ENCODE results near the gene KDM2A. TPM values are rescaled to one million over a fixed set of nuclear protein-coding genes. Genes with fewer than 3 reads are reported as not detected.

The KDM2A gene
- total and polyA plus RNA-seq, 2 donors from 2014 or later, result 16.2 to 82.6 TPM

GRCh38 chr11:67227726-67228125, 108.7 kb downstream of the KDM2A start:
- FAIRE-seq (no peak), DNase-seq (no peak)
- intact Hi-C loops (cut with DNase I), result no loop called here
- no peaks in the 10 kb centered on the region for H3K27me3 ChIP-seq (ENCODE audit: control insufficient read depth, insufficient read depth, low read length)
- TF ChIP-seq CTCF (IDR thresholded peaks at IDR 0.05; ENCODE audit: borderline replicate concordance, extremely low read depth, insufficient read depth), result no peak
- H3K36me3 ChIP-seq (ENCODE audit: control insufficient read depth in 2 of 3, insufficient read depth in 3 of 3, low read length in 3 of 3), result peaks cover 5 to 12% (median 8%) of the 10 kb centered on the region in 3 donors
- no peak overlapping the region for H3K9ac ChIP-seq (ENCODE audit: low read length in 3 of 3)
- no peak overlapping the region for H3K4me3 ChIP-seq (ENCODE audit: low read length in 3 of 3)
- no peak overlapping the region for H3K27ac ChIP-seq (ENCODE audit: low read depth in 2 of 2, low read length in 2 of 2)
- peaks cover 0 to 6% (median 6%) of the 10 kb centered on the region in 3 donors for H3K4me1 ChIP-seq (ENCODE audit: control insufficient read depth in 2 of 3, insufficient read depth in 2 of 3, low read depth in 1 of 3, low read length in 3 of 3)
- no peaks in the 10 kb centered on the region for H3K9me3 ChIP-seq (ENCODE audit: control insufficient read depth in 2 of 3, insufficient read depth in 1 of 3, low read length in 3 of 3)

DNA sequence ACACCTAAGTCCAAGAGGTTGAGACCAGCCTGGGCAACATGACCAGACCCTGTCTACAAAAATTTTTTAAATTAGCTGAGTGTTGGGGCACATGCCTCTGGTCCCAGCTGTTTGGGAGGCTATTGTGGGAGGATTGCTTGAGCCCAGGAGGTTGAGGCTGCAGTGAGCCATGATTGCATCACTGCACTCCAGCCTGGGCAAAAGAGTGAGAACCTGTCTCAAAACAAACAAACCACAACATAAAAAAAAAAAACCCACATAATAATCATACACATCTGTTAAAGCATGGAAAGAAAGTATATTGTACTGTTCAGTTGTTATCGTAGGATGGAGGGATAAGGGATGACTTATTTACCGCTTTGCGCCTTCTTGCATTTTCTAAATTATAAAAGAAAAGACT, 111.3 kb downstream of the KDM2A start:
- Histone ChIP-seq H3K9ac (ENCODE audit: low read length in 3 of 3) (no peak overlapping the region), H3K36me3 (ENCODE audit: control insufficient read depth in 2 of 3, insufficient read depth in 3 of 3, low read length in 3 of 3) (peaks cover 5 to 8% (median 7%) of the 10 kb centered on the region in 3 donors), H3K9me3 (ENCODE audit: control insufficient read depth in 2 of 3, insufficient read depth in 1 of 3, low read length in 3 of 3) (no peaks in the 10 kb centered on the region), H3K4me1 (ENCODE audit: control insufficient read depth in 2 of 3, insufficient read depth in 2 of 3, low read depth in 1 of 3, low read length in 3 of 3) (peaks cover 0 to 6% (median 6%) of the 10 kb centered on the region in 3 donors), H3K27ac (ENCODE audit: low read depth in 2 of 2, low read length in 2 of 2) (no peak overlapping the region), H3K27me3 (ENCODE audit: control insufficient read depth, insufficient read depth, low read length) (no peaks in the 10 kb centered on the region), H3K4me3 (ENCODE audit: low read length in 3 of 3) (no peak overlapping the region)
- FAIRE-seq (no peak), DNase-seq (no peak)
- intact Hi-C loops (cut with DNase I), result no loop called here
- no peak for TF ChIP-seq CTCF (IDR thresholded peaks at IDR 0.05; ENCODE audit: borderline replicate concordance, extremely low read depth, insufficient read depth)

- Histone ChIP-seq H3K4me3 (ENCODE audit: low read length in 3 of 3) (no peak overlapping the region), H3K27me3 (ENCODE audit: control insufficient read depth, insufficient read depth, low read length) (no peaks in the 10 kb centered on the region), H3K27ac (ENCODE audit: low read depth in 2 of 2, low read length in 2 of 2) (no peak overlapping the region), H3K36me3 (ENCODE audit: control insufficient read depth in 2 of 3, insufficient read depth in 3 of 3, low read length in 3 of 3) (peaks cover 5 to 8% (median 7%) of the 10 kb centered on the region in 3 donors), H3K9ac (ENCODE audit: low read length in 3 of 3) (no peak overlapping the region), H3K9me3 (ENCODE audit: control insufficient read depth in 2 of 3, insufficient read depth in 1 of 3, low read length in 3 of 3) (no peaks in the 10 kb centered on the region), H3K4me1 (ENCODE audit: control insufficient read depth in 2 of 3, insufficient read depth in 2 of 3, low read depth in 1 of 3, low read length in 3 of 3) (peaks cover 0 to 6% (median 6%) of the 10 kb centered on the region in 3 donors)
- DNase-seq, result no peak
- intact Hi-C loops (cut with DNase I), result no loop called here
- FAIRE-seq, result no peak
- TF ChIP-seq CTCF (IDR thresholded peaks at IDR 0.05; ENCODE audit: borderline replicate concordance, extremely low read depth, insufficient read depth), result no peak
Measured at GRCh38 chr11:67230886-67231285, 111.8 kb downstream of the KDM2A start.
